H1 (cell line): Measurements from ENCODE around the gene TP53BP1. TPM values are rescaled to one million over a fixed set of nuclear protein-coding genes. Genes with fewer than 3 reads are reported as not detected.

Experiments
- CTCF ChIA-PET: fragments of 300-600 bp; sonication (Branson Sonifier 250); formaldehyde crosslinking; loops from one replicate; lab custom pipeline; 2021; ENCODE audit not compliant: partially characterized antibody; lab: Charles Lee
- POLR2A ChIA-PET: fragments of 300-600 bp; sonication (Branson Sonifier 250); formaldehyde crosslinking; loops from one replicate; lab custom pipeline; 2021; ENCODE audit warnings: inconsistent platforms; ENCODE audit not compliant: partially characterized antibody; lab: Charles Lee
- DNase-seq, 2 experiments: peaks; one replicate each; pipeline versions ENCODE4 v3.0.0 to v3.0.0-alpha.2; 2010 to 2022; ENCODE audit warnings: low spot score in 2 of 2, low read depth in 1 of 2, mixed read lengths in 1 of 2
- FAIRE-seq: peaks from 2 replicates; lab custom pipeline; 2011; peaks lifted over from hg19 to GRCh38; lab: Jason Lieb, UNC
- H2AFZ ChIP-seq: 2 replicates; pipeline ENCODE4 v1.8.1; 2012; ENCODE audit warnings: low read length, inconsistent platforms
- H2AK5ac ChIP-seq: 2 replicates; pipeline ENCODE4 v1.6.1; 2013; ENCODE audit warnings: low read depth, low read length
- H2BK120ac ChIP-seq: replicated peaks from 2 replicates; pipeline ENCODE3; 2013; ENCODE audit warnings: low read depth, low read length, inconsistent platforms
- H2BK12ac ChIP-seq: 2 replicates; pipeline ENCODE4 v1.6.1; 2013; ENCODE audit warnings: low read depth, low read length
- H2BK15ac ChIP-seq: 2 replicates; pipeline ENCODE4 v1.6.1; 2013; ENCODE audit warnings: low read length
- H2BK20ac ChIP-seq: 2 replicates; pipeline ENCODE4 v1.6.1; 2013; ENCODE audit warnings: low read length
- H2BK5ac ChIP-seq: 2 replicates; pipeline ENCODE4 v1.6.1; 2013; ENCODE audit warnings: low read depth, low read length
- H3K14ac ChIP-seq: 2 replicates; pipeline ENCODE4 v1.6.1; 2013; ENCODE audit warnings: inconsistent platforms; ENCODE audit not compliant: insufficient read length
- H3K18ac ChIP-seq: 2 replicates; pipeline ENCODE4 v1.6.1; 2013; ENCODE audit warnings: low read length; ENCODE audit errors: extremely low read depth
- H3K23ac ChIP-seq: 2 replicates; pipeline ENCODE4 v1.6.1; 2013; ENCODE audit warnings: inconsistent platforms; ENCODE audit not compliant: insufficient read length
- H3K23me2 ChIP-seq: 2 replicates; pipeline ENCODE4 v1.6.1; 2013; ENCODE audit warnings: low read depth, low read length
- H3K27ac ChIP-seq: 2 replicates; pipeline ENCODE4 v1.6.1; 2011; ENCODE audit warnings: low read depth, low read length, inconsistent platforms
- H3K27me3 ChIP-seq, 4 experiments: replicated peaks in 1 of 4; 1 replicate in 1 of 4; 2 replicates in 3 of 4; pipeline versions ENCODE4 v1.6.1 to v1.8.1; 2011 to 2013; ENCODE audit warnings: low read length in 3 of 4, mild to moderate bottlenecking in 3 of 4, inconsistent platforms in 2 of 4, mixed read lengths in 2 of 4, moderate library complexity in 1 of 4; ENCODE audit not compliant: control insufficient read depth in 3 of 4, insufficient read depth in 3 of 4; ENCODE audit errors: extremely low read depth in 1 of 4
- H3K36me3 ChIP-seq, 4 experiments: 2 replicates each; pipeline versions ENCODE4 v1.6.1 to v1.8.1; 2011 to 2013; ENCODE audit warnings: mild to moderate bottlenecking in 4 of 4, low read length in 3 of 4, moderate library complexity in 2 of 4, control low read depth in 1 of 4, inconsistent platforms in 1 of 4; ENCODE audit not compliant: insufficient read depth in 4 of 4, control insufficient read depth in 2 of 4
- H3K4ac ChIP-seq: replicated peaks from 2 replicates; pipeline ENCODE3; 2013; ENCODE audit warnings: low read length, low read depth, mixed read lengths, inconsistent platforms; ENCODE audit not compliant: insufficient read length
- H3K4me1 ChIP-seq, 4 experiments: replicated peaks in 1 of 4; 1 replicate in 1 of 4; 2 replicates in 3 of 4; pipeline versions ENCODE4 v1.6.1 to v1.8.1; 2011 to 2013; ENCODE audit warnings: low read length in 3 of 4, inconsistent platforms in 2 of 4, mixed read lengths in 1 of 4; ENCODE audit not compliant: insufficient read depth in 4 of 4, control insufficient read depth in 3 of 4
- H3K4me2 ChIP-seq, 2 experiments: 2 replicates each; pipeline versions ENCODE4 v1.6.1 to v1.8.1; 2011 to 2013; ENCODE audit warnings: low read depth in 2 of 2, low read length in 2 of 2, control low read depth in 1 of 2, inconsistent platforms in 1 of 2, mild to moderate bottlenecking in 1 of 2; ENCODE audit not compliant: insufficient read depth in 1 of 2
- H3K4me3 ChIP-seq, 4 experiments: fragments of 200-600, 300-600 bp in 1 of 4; sonication (generic), shearing (Covaris generic), sonication (Bioruptor Twin) in 1 of 4; 2 replicates each; pipeline versions ENCODE4 v1.5.1 to v1.8.1; 2011 to 2016; ENCODE audit warnings: low read length in 4 of 4, low read depth in 3 of 4, control low read depth in 2 of 4, inconsistent platforms in 2 of 4, mild to moderate bottlenecking in 2 of 4, mixed read lengths in 1 of 4, moderate library complexity in 1 of 4; ENCODE audit not compliant: insufficient read depth in 2 of 4; ENCODE audit errors: extremely low read depth in 1 of 4
- H3K56ac ChIP-seq: replicated peaks from 2 replicates; pipeline ENCODE3; 2013; ENCODE audit warnings: low read depth, mild to moderate bottlenecking, mixed read lengths, low read length, inconsistent platforms; ENCODE audit not compliant: insufficient read length
- H3K79me1 ChIP-seq: 2 replicates; pipeline ENCODE4 v1.6.1; 2013; ENCODE audit warnings: low read depth, low read length, control low read depth
- H3K79me2 ChIP-seq, 2 experiments: 2 replicates each; pipeline versions ENCODE4 v1.6.1 to v1.8.1; 2012 to 2013; ENCODE audit warnings: low read length in 2 of 2, mild to moderate bottlenecking in 2 of 2, inconsistent platforms in 1 of 2; ENCODE audit not compliant: insufficient read depth in 2 of 2, control insufficient read depth in 1 of 2
- H3K9ac ChIP-seq, 4 experiments: replicated peaks in 1 of 4; 1 replicate in 1 of 4; 2 replicates in 3 of 4; pipeline versions ENCODE4 v1.6.1 to v1.8.1; 2011 to 2013; ENCODE audit warnings: low read depth in 3 of 4, low read length in 3 of 4, control low read depth in 2 of 4, mild to moderate bottlenecking in 2 of 4, moderate library complexity in 2 of 4, inconsistent platforms in 1 of 4; ENCODE audit errors: extremely low read depth in 1 of 4
- H3K9me3 ChIP-seq, 2 experiments: 2 replicates each; pipeline versions ENCODE4 v1.6.1 to v1.8.1; 2012 to 2013; ENCODE audit warnings: mild to moderate bottlenecking in 2 of 2, moderate library complexity in 2 of 2, control low read depth in 1 of 2, inconsistent platforms in 1 of 2, low read depth in 1 of 2, low read length in 1 of 2, mixed read lengths in 1 of 2; ENCODE audit not compliant: insufficient read depth in 2 of 2
- H4K20me1 ChIP-seq, 2 experiments: replicated peaks in 1 of 2; 2 replicates each; pipeline versions ENCODE3 to v1.8.1; 2011 to 2013; ENCODE audit warnings: inconsistent platforms in 2 of 2, low read length in 2 of 2, mild to moderate bottlenecking in 1 of 2; ENCODE audit not compliant: insufficient read depth in 2 of 2, control insufficient read depth in 1 of 2
- H4K5ac ChIP-seq: 2 replicates; pipeline ENCODE4 v1.6.1; 2013; ENCODE audit warnings: low read length, low read depth, mixed read lengths, inconsistent platforms; ENCODE audit not compliant: insufficient read length
- H4K8ac ChIP-seq: 2 replicates; pipeline ENCODE4 v1.8.0; 2013; ENCODE audit warnings: mild to moderate bottlenecking, moderate library complexity, low read length, inconsistent platforms; ENCODE audit not compliant: insufficient read depth; ENCODE audit errors: extremely low read depth
- H4K91ac ChIP-seq: replicated peaks from 2 replicates; pipeline ENCODE3; 2013; ENCODE audit warnings: low read length, mixed read lengths, inconsistent platforms; ENCODE audit not compliant: insufficient read length
- BCL11A ChIP-seq, 2 experiments: IDR thresholded peaks; one replicate each; pipeline ENCODE4 v1.6.1; 2011; ENCODE audit warnings: low read depth in 2 of 2, low read length in 2 of 2, mild to moderate bottlenecking in 2 of 2
- EZH2 ChIP-seq: fragments of 200-600 bp; sonication (generic); IDR thresholded peaks from 2 replicates; pipeline ENCODE4 v1.7.1; 2012; ENCODE audit warnings: low read depth, mild to moderate bottlenecking, moderate library complexity, low read length, inconsistent platforms; ENCODE audit not compliant: severe bottlenecking
- GTF2F1 ChIP-seq: IDR thresholded peaks from 2 replicates; pipeline ENCODE4 v1.6.1; 2012; ENCODE audit warnings: low read depth, low read length, improper control_type of control experiment, borderline replicate concordance
- HDAC2 ChIP-seq, 2 experiments: fragments of 300-600 bp in 1 of 2; sonication (generic) in 1 of 2; IDR thresholded peaks; 2 replicates each; pipeline ENCODE4 v1.6.1; 2011 to 2012; ENCODE audit warnings: low read depth in 2 of 2, low read length in 2 of 2, mild to moderate bottlenecking in 2 of 2, moderate library complexity in 2 of 2, borderline replicate concordance in 1 of 2, inconsistent platforms in 1 of 2
- KDM4A ChIP-seq: IDR thresholded peaks from one replicate; pipeline ENCODE4 v1.7.1; 2012; ENCODE audit warnings: low read depth, mild to moderate bottlenecking, moderate library complexity, low read length, inconsistent platforms; ENCODE audit not compliant: severe bottlenecking
- NRF1 ChIP-seq: IDR thresholded peaks from 2 replicates; pipeline ENCODE4 v1.6.1; 2011; ENCODE audit warnings: mild to moderate bottlenecking, low read depth, low read length, improper control_type of control experiment
- PHF8 ChIP-seq: fragments of 200-600 bp; sonication (generic); conservative IDR thresholded peaks from 2 replicates; pipeline ENCODE4 v1.7.1; 2012; ENCODE audit warnings: low read depth, mild to moderate bottlenecking, inconsistent platforms, low read length, moderate library complexity
- POLR2A ChIP-seq, 2 experiments: IDR thresholded peaks; 1 replicate in 1 of 2; 2 replicates in 1 of 2; pipeline ENCODE4 v1.6.1; 2011; ENCODE audit warnings: low read depth in 2 of 2, low read length in 2 of 2, mild to moderate bottlenecking in 2 of 2; ENCODE audit errors: control extremely low read depth in 1 of 2
- RBBP5 ChIP-seq: IDR thresholded peaks from 2 replicates; pipeline ENCODE4 v1.7.1; 2012; ENCODE audit warnings: low read depth, mild to moderate bottlenecking, inconsistent platforms, low read length, moderate library complexity, borderline replicate concordance
- SIN3A ChIP-seq, 2 experiments: IDR thresholded peaks in 1 of 2; conservative IDR thresholded peaks in 1 of 2; 2 replicates each; pipeline ENCODE4 v1.6.1; 2011 to 2012; ENCODE audit warnings: low read length in 2 of 2, improper control_type of control experiment in 1 of 2, low read depth in 1 of 2, mild to moderate bottlenecking in 1 of 2
- SP2 ChIP-seq: IDR thresholded peaks from 2 replicates; pipeline ENCODE4 v1.6.1; 2012; ENCODE audit warnings: mild to moderate bottlenecking, low read length, inconsistent platforms
- TBP ChIP-seq: IDR thresholded peaks from 2 replicates; pipeline ENCODE4 v1.6.1; 2011; ENCODE audit warnings: low read depth, low read length, improper control_type of control experiment
- ZNF274 ChIP-seq: IDR thresholded peaks from 2 replicates; pipeline ENCODE4 v1.7.0; 2012; ENCODE audit warnings: low read length, borderline replicate concordance; ENCODE audit errors: extremely low read depth
- WGBS, 2 experiments: shearing (Covaris generic) in 1 of 2; methylation state at CpG; one replicate each; pipeline versions ENCODE4 v1.1.6 to v1.1.7; 2013 to 2015; ENCODE audit warnings: low lambda C conversion rate in 2 of 2, mixed read lengths in 2 of 2, inconsistent platforms in 1 of 2, low coverage in 1 of 2, missing lambda C conversion rate in 1 of 2; ENCODE audit not compliant: insufficient replicate concordance in 2 of 2, insufficient coverage in 1 of 2, insufficient read length in 1 of 2; ENCODE audit errors: extremely low coverage in 1 of 2, missing lambda C conversion rate in 1 of 2; 5-methylcytosine and 5-hydroxymethylcytosine counted together
- polyA plus RNA-seq, 7 experiments: library from polyadenylated mRNA; depleted of rRNA in 3 of 7; stranded (reverse) in 5 of 7; unstranded in 2 of 7; fragments of >200 nt in 5 of 7; fragments of 200-250 nt in 2 of 7; gene quantifications; 1 replicate in 5 of 7; 2 replicates in 1 of 7; 4 replicates in 1 of 7; pipeline versions ENCODE4 v1.2.1 to v1.2.3, GENCODE V29; 2011 to 2013; ENCODE audit warnings: missing spikeins in 2 of 7, mixed read lengths in 2 of 7
- total RNA-seq: library from RNA; stranded (reverse); fragmentation: NEBNext Ultra II Directional; extraction: Animal tissue kit (Norgen Biotek cat#: 25700); gene quantifications from 2 replicates; pipeline ENCODE4 v1.2.1, GENCODE V29; 2021

TP53BP1 gene
- total and polyA plus RNA-seq, 2 of the 8 experiments (the other 6 are each of a cell fraction or from before 2014, with no cell fraction given): 34.1 to 63.6 TPM

DNA sequence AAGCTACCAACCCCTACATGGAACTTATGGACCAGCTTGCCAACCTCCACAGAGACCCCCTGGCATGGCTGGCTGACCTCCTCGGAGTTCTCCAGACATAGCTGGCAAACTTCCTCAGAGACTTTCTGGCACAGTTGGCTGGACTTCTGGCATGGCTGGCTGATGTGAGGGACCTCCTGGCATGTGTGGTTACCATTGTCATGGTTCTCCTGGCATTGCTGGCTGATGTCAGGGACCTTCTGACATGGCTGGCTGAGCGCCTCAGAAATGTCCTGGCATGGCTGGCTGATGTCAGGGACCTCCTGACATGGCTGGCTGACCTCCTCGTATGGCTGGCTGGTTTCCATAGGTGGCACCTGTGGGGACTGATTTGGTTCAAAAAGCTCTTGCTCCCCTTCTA, 41.9 kb upstream of the TP53BP1 start:
- DNase-seq (no peak), FAIRE-seq (no peak)
- ChIA-PET CTCF (interaction anchor here (0.6 kb wide), 1 partner anchor 42 kb away, joined by 3 read pairs; the partner anchor contains the start of gene TP53BP1), POLR2A (interaction anchor here (0.9 kb wide), 1 partner anchor 25 kb away, joined by 4 read pairs; no protein-coding TSS in a partner anchor)
- no peak overlapping the region for H2BK20ac ChIP-seq
- H3K27ac ChIP-seq: no peak overlapping the region
- no peak overlapping the region for H3K4ac ChIP-seq
- no peak overlapping the region for H2BK12ac ChIP-seq
- no peak overlapping the region for H2AFZ ChIP-seq
- H3K23me2 ChIP-seq: no peaks in the 10 kb centered on the region; the same call in 1 of the 2 replicates
- no peaks in the 10 kb centered on the region for H3K79me1 ChIP-seq
- H2BK120ac ChIP-seq: no peak overlapping the region
- no peak overlapping the region for H3K9ac ChIP-seq
- WGBS, 2 experiments: 89% methylated on average over 3 of the region's 3 CpGs; no CpG with 5 or more reads in 1 of the 2 experiments
- no peak overlapping the region for H3K4me3 ChIP-seq
- H4K5ac ChIP-seq: no peak overlapping the region
- no peak overlapping the region for H3K4me2 ChIP-seq
- no peak overlapping the region for H3K14ac ChIP-seq
- H3K36me3 ChIP-seq: no peaks in the 10 kb centered on the region
- no peak overlapping the region for H2BK5ac ChIP-seq
- H2AK5ac ChIP-seq: no peak overlapping the region
- H3K4me1 ChIP-seq: peaks cover 0 to 7% (median 2%) of the 10 kb centered on the region in 4 experiments; a peak in 4 of 7 replicates
- H3K79me2 ChIP-seq: no peaks in the 10 kb centered on the region
- no peak overlapping the region for H4K8ac ChIP-seq
- H3K27me3 ChIP-seq: no peaks in the 10 kb centered on the region
- H2BK15ac ChIP-seq: no peak overlapping the region
- no peaks in the 10 kb centered on the region for H3K9me3 ChIP-seq
- H3K56ac ChIP-seq: no peak overlapping the region
- H3K18ac ChIP-seq: no peak overlapping the region
- no peaks in the 10 kb centered on the region for H4K20me1 ChIP-seq
- no peak overlapping the region for H3K23ac ChIP-seq
- H4K91ac ChIP-seq: no peak overlapping the region
- TF ChIP-seq GTF2F1: no peak
- no peak for TF ChIP-seq EZH2
- no peak for TF ChIP-seq RBBP5
- no peak for TF ChIP-seq SP2
- no peak for TF ChIP-seq ZNF274
- TF ChIP-seq PHF8: no peak
- no peak for TF ChIP-seq SIN3A (conservative IDR thresholded peaks at IDR 0.05 in 1 of 2, IDR thresholded peaks at IDR 0.05 in 1 of 2; ENCODE audit: low read depth in 1 of 2, low read length in 2 of 2)
- no peak for TF ChIP-seq POLR2A (IDR thresholded peaks at IDR 0.05; ENCODE audit: control extremely low read depth in 1 of 2, low read depth in 2 of 2, low read length in 2 of 2)
- no peak for TF ChIP-seq TBP
- no peak for TF ChIP-seq BCL11A (IDR thresholded peaks at IDR 0.05; ENCODE audit: low read depth in 2 of 2, low read length in 2 of 2)
- no peak for TF ChIP-seq KDM4A
- no peak for TF ChIP-seq NRF1
- no peak for TF ChIP-seq HDAC2 (IDR thresholded peaks at IDR 0.05; ENCODE audit: borderline replicate concordance in 1 of 2, low read depth in 2 of 2, low read length in 2 of 2)
